Adrenal gland (tissue), 12 donors: ENCODE results near the gene TMCC1. TPM values are rescaled to one million over a fixed set of nuclear protein-coding genes. Genes with fewer than 3 reads are reported as not detected.

Source experiments
- DNase-seq, 7 donors: peaks; one replicate each; pipeline ENCODE4 v3.0.0-alpha.2; 2019 to 2020
- H3K27ac ChIP-seq, 5 donors: fragments of 200-600 bp; sonication (generic) in 4 of 5; 1 replicate in 3 of 5; 2 replicates in 2 of 5; pipeline versions ENCODE4 v1.5.1 to v1.8.0; 2016 to 2020; ENCODE audit warnings: mild to moderate bottlenecking in 1 of 5
- H3K27me3 ChIP-seq: fragments of 200-600 bp; 2 replicates; pipeline ENCODE4 v1.8.0; 2021
- H3K36me3 ChIP-seq, 2 donors: fragments of 200-600 bp; replicated peaks in 1 of 2; 1 replicate in 1 of 2; 2 replicates in 1 of 2; pipeline versions ENCODE4 v1.5.1 to v1.8.0; 2018 to 2022
- H3K4me1 ChIP-seq, 2 donors: fragments of 200-600 bp; replicated peaks in 1 of 2; 1 replicate in 1 of 2; 2 replicates in 1 of 2; pipeline versions ENCODE4 v1.5.1 to v1.8.0; 2018 to 2021
- H3K4me3 ChIP-seq, 4 donors: fragments of 200-600 bp; sonication (generic) in 3 of 4; one replicate each; pipeline ENCODE4 v1.5.1; 2016 to 2018
- H3K9me3 ChIP-seq, 3 donors: fragments of 200-600 bp; sonication (generic) in 1 of 3; replicated peaks in 1 of 3; 1 replicate in 2 of 3; 2 replicates in 1 of 3; pipeline versions ENCODE4 v1.5.1 to v1.8.0; 2016 to 2021
- CTCF ChIP-seq, 6 experiments: fragments of 450-650 bp in 4 of 6; fragments of 200-600 bp in 2 of 6; sonication (generic) in 1 of 6; IDR thresholded peaks; 1 replicate in 5 of 6; 2 replicates in 1 of 6; pipeline versions ENCODE4 v1.5.1 to v1.8.0; 2016 to 2021; ENCODE audit warnings: antibody characterized with exemption in 6 of 6, mild to moderate bottlenecking in 2 of 6, moderate library complexity in 1 of 6
- POLR2A ChIP-seq, 2 donors: fragments of 450-650 bp; IDR thresholded peaks; one replicate each; pipeline ENCODE4 v1.6.1; 2017; ENCODE audit warnings: antibody characterized with exemption in 2 of 2, mild to moderate bottlenecking in 2 of 2, moderate library complexity in 1 of 2
- WGBS, 4 donors: extraction: QIAGEN DNeasy Blood & Tissue Kit in 2 of 4; methylation state at CpG; one replicate each; pipeline versions ENCODE4 v1.1.5 to v1.1.7; 2013 to 2017; 5-methylcytosine and 5-hydroxymethylcytosine counted together
- intact Hi-C, 2 donors: fragments of 100-400 bp; cut with DNase I; formaldehyde crosslinking; loops; one replicate each; pipeline versions ENCODE4 v1.14.1 to v1.15.0; 2022 to 2023
- polyA plus RNA-seq, 3 donors: library from polyadenylated mRNA; stranded (reverse); fragments of 200-250 nt in 2 of 3; fragments of 350-450 nt in 1 of 3; fragmentation: Illumina TruSeq in 1 of 3; extraction: RNeasy Lipid Tissue Mini Kit (QIAGEN cat#74804) in 1 of 3; gene quantifications; one replicate each; pipeline ENCODE4 v1.2.3, GENCODE V29; 2013 to 2014
- total RNA-seq, 9 donors: library from RNA; depleted of rRNA in 4 of 9; stranded (reverse); fragments of >200 nt in 4 of 9; fragments of 120-200 nt in 1 of 9; fragmentation: NEBNext Ultra II Directional in 1 of 9; extraction: Animal tissue kit (Norgen Biotek cat#: 25700) in 1 of 9; gene quantifications; one replicate each; pipeline versions ENCODE4 v1.1.0 to v1.2.4, GENCODE V29; 2013 to 2023
- donor health status: healthy with polysubstance abuse.
- donor health status: Bipolar disorder and iron deficiency.
- donor health status: DM: yes; HTN: yes; CAD: no.
- donor health status: DM: no; HTN: no; CAD: no.
- donor health status: DM: no; HTN: no; CAD: no.
- donor health status: DM: yes; HTN: yes; CAD: no.

TMCC1 gene
- total and polyA plus RNA-seq, 12 donors: 6.3 to 141 (median 22.9) TPM

GRCh38 chr3:129770604-129771003 is 122.9 kb downstream of the TMCC1 start:
- no peak for DNase-seq
- Histone ChIP-seq H3K4me3 (no peak overlapping the region), H3K27me3 (no peaks in the 10 kb centered on the region), H3K36me3 (no peaks in the 10 kb centered on the region), H3K4me1 (peaks cover 10% of the 10 kb centered on the region in 2 donors), H3K9me3 (no peaks in the 10 kb centered on the region), H3K27ac (no peak overlapping the region)
- intact Hi-C loops: no loop called here
- TF ChIP-seq POLR2A (IDR thresholded peaks at IDR 0.05): no peak
- TF ChIP-seq CTCF (IDR thresholded peaks at IDR 0.05): no peak
- 95 to 100% (median 96%) methylated on average over 3 of the region's 3 CpGs for WGBS, 4 donors

GRCh38 chr3:129769616-129770015 is 123.9 kb downstream of the TMCC1 start:
- no peaks in the 10 kb centered on the region for H3K9me3 ChIP-seq
- peaks cover 10% of the 10 kb centered on the region in 2 donors for H3K4me1 ChIP-seq
- H3K27ac ChIP-seq: no peak overlapping the region
- H3K36me3 ChIP-seq: no peaks in the 10 kb centered on the region
- no peak for DNase-seq
- H3K27me3 ChIP-seq: no peaks in the 10 kb centered on the region
- intact Hi-C loops: no loop called here
- TF ChIP-seq POLR2A (IDR thresholded peaks at IDR 0.05): no peak
- TF ChIP-seq CTCF (IDR thresholded peaks at IDR 0.05): no peak
- WGBS, 4 donors: 94 to 98% (median 97%) methylated on average over 3 of the region's 3 CpGs
- no peak overlapping the region for H3K4me3 ChIP-seq

- no peaks in the 10 kb centered on the region for H3K9me3 ChIP-seq
- DNase-seq: no peak
- H3K4me3 ChIP-seq: no peak overlapping the region
- H3K36me3 ChIP-seq: no peaks in the 10 kb centered on the region
- no peak for TF ChIP-seq POLR2A (IDR thresholded peaks at IDR 0.05)
- no peak for TF ChIP-seq CTCF (IDR thresholded peaks at IDR 0.05)
- intact Hi-C loops: no loop called here
- 17 to 42% (median 38%) methylated on average over 1 of the region's 1 CpG for WGBS, 4 donors
- no peak overlapping the region for H3K27ac ChIP-seq
- H3K27me3 ChIP-seq: no peaks in the 10 kb centered on the region
- H3K4me1 ChIP-seq: peaks cover 10 to 17% of the 10 kb centered on the region in 2 donors
Measured at GRCh38 chr3:129768728-129769127, 124.8 kb downstream of the TMCC1 start.

GRCh38 chr3:129766135-129766534 is 127.4 kb downstream of the TMCC1 start:
- Histone ChIP-seq H3K27me3 (no peaks in the 10 kb centered on the region), H3K4me3 (no peak overlapping the region), H3K27ac (no peak overlapping the region), H3K36me3 (no peaks in the 10 kb centered on the region), H3K4me1 (peaks cover 10 to 20% of the 10 kb centered on the region in 2 donors), H3K9me3 (no peaks in the 10 kb centered on the region)
- intact Hi-C loops: no loop called here
- TF ChIP-seq CTCF (IDR thresholded peaks at IDR 0.05) (no peak), POLR2A (IDR thresholded peaks at IDR 0.05) (no peak)
- WGBS, 4 donors: 66 to 76% (median 73%) methylated on average over 2 of the region's 2 CpGs
- no peak for DNase-seq
